ENCODE measurements around the gene GASK1A. TPM values are rescaled to one million over a fixed set of nuclear protein-coding genes. Genes with fewer than 3 reads are reported as not detected.

Gene GASK1A
- total RNA-seq, 2 experiments from 2014 or later = not detected

DNA sequence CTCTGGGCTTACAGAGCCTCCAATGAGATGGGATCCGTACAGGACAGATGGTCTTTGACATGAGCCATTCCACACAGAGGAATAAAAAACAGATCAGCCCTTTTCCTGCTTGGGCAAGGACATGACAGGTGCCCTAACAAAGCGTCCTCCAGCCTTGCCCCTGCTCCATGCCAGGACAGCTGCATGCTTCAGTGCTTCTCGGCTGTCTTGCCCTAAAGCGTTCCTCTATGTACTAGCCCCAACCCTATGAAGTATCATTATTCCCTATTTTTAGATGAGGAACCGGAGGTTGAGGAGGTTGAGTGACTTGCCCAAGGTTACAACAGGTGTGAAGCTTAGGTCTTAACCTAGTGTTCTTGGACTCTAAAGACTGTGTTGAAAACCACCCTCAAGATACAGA is 116.3 kb downstream of the GASK1A start:
- no peak for DNase-seq (ENCODE audit: low spot score)
- no peak overlapping the region for H3K4me2 ChIP-seq (ENCODE audit: low read length)
- ChIA-PET POLR2A (no interaction called here), CTCF (ENCODE audit: unreplicated experiment) (no interaction called here)
- no peaks in the 10 kb centered on the region for H3K79me2 ChIP-seq (ENCODE audit: insufficient read depth, low read depth, low read length)
- no peaks in the 10 kb centered on the region for H3K4me1 ChIP-seq (ENCODE audit: insufficient read depth, low read length, poor library complexity, severe bottlenecking)
- H3K4me3 ChIP-seq (ENCODE audit: low read depth, low read length, poor library complexity, severe bottlenecking) = no peak overlapping the region
- no peak overlapping the region for H2AFZ ChIP-seq (ENCODE audit: low read length)
- BruUV-seq (replicated peaks) = no TSS peak
- no peaks in the 10 kb centered on the region for H4K20me1 ChIP-seq (ENCODE audit: insufficient read depth, low read length)
- TF ChIP-seq EZH2phosphoT487 (IDR thresholded peaks at IDR 0.05; ENCODE audit: borderline replicate concordance, low read depth, low read length) = no peak
- TF ChIP-seq, protein P1, sequence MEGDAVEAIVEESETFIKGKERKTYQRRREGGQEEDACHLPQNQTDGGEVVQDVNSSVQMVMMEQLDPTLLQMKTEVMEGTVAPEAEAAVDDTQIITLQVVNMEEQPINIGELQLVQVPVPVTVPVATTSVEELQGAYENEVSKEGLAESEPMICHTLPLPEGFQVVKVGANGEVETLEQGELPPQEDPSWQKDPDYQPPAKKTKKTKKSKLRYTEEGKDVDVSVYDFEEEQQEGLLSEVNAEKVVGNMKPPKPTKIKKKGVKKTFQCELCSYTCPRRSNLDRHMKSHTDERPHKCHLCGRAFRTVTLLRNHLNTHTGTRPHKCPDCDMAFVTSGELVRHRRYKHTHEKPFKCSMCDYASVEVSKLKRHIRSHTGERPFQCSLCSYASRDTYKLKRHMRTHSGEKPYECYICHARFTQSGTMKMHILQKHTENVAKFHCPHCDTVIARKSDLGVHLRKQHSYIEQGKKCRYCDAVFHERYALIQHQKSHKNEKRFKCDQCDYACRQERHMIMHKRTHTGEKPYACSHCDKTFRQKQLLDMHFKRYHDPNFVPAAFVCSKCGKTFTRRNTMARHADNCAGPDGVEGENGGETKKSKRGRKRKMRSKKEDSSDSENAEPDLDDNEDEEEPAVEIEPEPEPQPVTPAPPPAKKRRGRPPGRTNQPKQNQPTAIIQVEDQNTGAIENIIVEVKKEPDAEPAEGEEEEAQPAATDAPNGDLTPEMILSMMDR (conservative IDR thresholded peaks at IDR 0.05; ENCODE audit: low read length) = no peak
- H3K9me3 ChIP-seq (ENCODE audit: low read length) = no peaks in the 10 kb centered on the region
- intact Hi-C loops (cut with micrococcal nuclease; ENCODE audit: unreplicated experiment) = no loop called here
- no peaks in the 10 kb centered on the region for H3K36me3 ChIP-seq (ENCODE audit: insufficient read depth, low read length)
- no peak overlapping the region for H3K27ac ChIP-seq (ENCODE audit: low read depth, low read length, poor library complexity, severe bottlenecking)
- H3K9me2 ChIP-seq (ENCODE audit: insufficient read depth, low read length) = no peaks in the 10 kb centered on the region

DNA sequence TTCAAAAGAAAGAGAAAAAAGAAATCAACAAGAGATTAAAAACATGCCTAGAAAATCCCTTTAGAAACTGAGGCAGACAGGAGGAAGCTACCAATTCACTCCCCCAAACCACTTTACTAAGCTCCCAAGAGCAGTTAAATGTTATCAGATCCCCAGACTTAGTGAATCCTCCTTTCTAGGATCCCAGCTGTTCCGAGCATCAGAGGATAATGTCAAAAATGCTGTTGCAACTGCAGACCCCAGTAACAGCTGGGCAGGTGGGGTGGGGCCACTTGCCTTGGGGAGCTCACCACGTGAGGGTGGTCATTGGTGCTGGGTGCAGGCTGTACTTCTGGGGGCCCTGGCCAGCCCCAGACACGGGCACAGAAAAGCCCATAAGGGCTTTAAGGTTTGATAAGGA is 117.7 kb downstream of the GASK1A start:
- TF ChIP-seq, protein P1 (conservative IDR thresholded peaks at IDR 0.05; ENCODE audit: low read length) = no peak
- no peak for TF ChIP-seq EZH2phosphoT487 (IDR thresholded peaks at IDR 0.05; ENCODE audit: borderline replicate concordance, low read depth, low read length)
- no peak for DNase-seq (ENCODE audit: low spot score)
- Histone ChIP-seq H3K79me2 (ENCODE audit: insufficient read depth, low read depth, low read length) (no peaks in the 10 kb centered on the region), H3K27ac (ENCODE audit: low read depth, low read length, poor library complexity, severe bottlenecking) (no peak overlapping the region), H4K20me1 (ENCODE audit: insufficient read depth, low read length) (no peaks in the 10 kb centered on the region), H3K4me2 (ENCODE audit: low read length) (no peak overlapping the region), H3K9me3 (ENCODE audit: low read length) (no peaks in the 10 kb centered on the region), H2AFZ (ENCODE audit: low read length) (no peak overlapping the region), H3K4me3 (ENCODE audit: low read depth, low read length, poor library complexity, severe bottlenecking) (no peak overlapping the region), H3K36me3 (ENCODE audit: insufficient read depth, low read length) (no peaks in the 10 kb centered on the region), H3K4me1 (ENCODE audit: insufficient read depth, low read length, poor library complexity, severe bottlenecking) (no peaks in the 10 kb centered on the region), H3K9me2 (ENCODE audit: insufficient read depth, low read length) (no peaks in the 10 kb centered on the region)
- no TSS peak for BruUV-seq (replicated peaks)
- intact Hi-C loops (cut with micrococcal nuclease; ENCODE audit: unreplicated experiment) = no loop called here
- CTCF ChIA-PET (ENCODE audit: unreplicated experiment) = no interaction called here
- POLR2A ChIA-PET = interaction anchor here (1.0 kb wide), 1 partner anchor 25 kb away, joined by 3 read pairs; no protein-coding TSS in a partner anchor

DNA sequence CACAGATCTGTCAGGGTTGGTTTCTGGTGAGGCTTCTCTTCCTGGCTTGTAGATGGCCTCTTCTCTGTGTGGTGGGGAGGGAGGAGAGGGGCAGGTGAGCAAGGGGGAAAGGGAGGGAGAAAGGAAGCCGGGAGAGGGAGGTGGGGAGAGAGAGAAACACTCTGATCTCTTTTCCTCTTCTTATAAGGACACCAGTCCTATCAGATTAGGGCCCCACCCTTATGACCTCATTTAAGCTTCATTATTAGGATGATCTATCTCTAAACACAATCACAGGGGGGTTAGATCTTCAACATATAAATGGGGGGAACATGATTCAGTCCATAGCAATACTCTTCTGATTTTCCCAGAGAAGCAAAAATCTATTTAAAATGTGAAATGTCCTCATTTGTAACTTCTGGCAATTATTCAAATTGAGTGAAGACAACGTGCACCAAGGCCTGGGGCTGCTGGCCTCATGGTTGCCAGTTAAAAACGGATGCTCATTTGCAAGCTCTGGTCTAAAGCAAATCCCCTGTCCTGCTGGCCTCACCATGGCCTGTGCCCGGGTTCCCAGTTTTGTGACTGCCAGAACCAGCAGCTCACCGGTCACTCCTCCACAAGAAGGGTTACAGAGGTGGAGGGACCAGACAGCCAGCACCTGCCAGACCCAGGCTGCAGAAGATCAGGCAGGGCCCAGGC is 118.4 kb downstream of the GASK1A start:
- H3K9me3 ChIP-seq (ENCODE audit: low read length) = no peaks in the 10 kb centered on the region
- ChIA-PET CTCF (ENCODE audit: unreplicated experiment) (no interaction called here), POLR2A (interaction anchor here (1.0 kb wide), 1 partner anchor 24 kb away, joined by 3 read pairs; no protein-coding TSS in a partner anchor)
- H3K4me3 ChIP-seq (ENCODE audit: low read depth, low read length, poor library complexity, severe bottlenecking) = no peak overlapping the region
- H4K20me1 ChIP-seq (ENCODE audit: insufficient read depth, low read length) = no peaks in the 10 kb centered on the region
- BruUV-seq (replicated peaks) = no TSS peak
- no peaks in the 10 kb centered on the region for H3K36me3 ChIP-seq (ENCODE audit: insufficient read depth, low read length)
- no peaks in the 10 kb centered on the region for H3K4me1 ChIP-seq (ENCODE audit: insufficient read depth, low read length, poor library complexity, severe bottlenecking)
- intact Hi-C loops (cut with micrococcal nuclease; ENCODE audit: unreplicated experiment) = no loop called here
- H3K79me2 ChIP-seq (ENCODE audit: insufficient read depth, low read depth, low read length) = no peaks in the 10 kb centered on the region
- H3K9me2 ChIP-seq (ENCODE audit: insufficient read depth, low read length) = no peaks in the 10 kb centered on the region
- no peak overlapping the region for H2AFZ ChIP-seq (ENCODE audit: low read length)
- TF ChIP-seq, protein P1 (conservative IDR thresholded peaks at IDR 0.05; ENCODE audit: low read length) = no peak
- TF ChIP-seq EZH2phosphoT487 (IDR thresholded peaks at IDR 0.05; ENCODE audit: borderline replicate concordance, low read depth, low read length) = no peak
- H3K27ac ChIP-seq (ENCODE audit: low read depth, low read length, poor library complexity, severe bottlenecking) = no peak overlapping the region
- DNase-seq (ENCODE audit: low spot score) = no peak
- no peak overlapping the region for H3K4me2 ChIP-seq (ENCODE audit: low read length)

All from OCI-LY7 (cell line).